Forelimb muscle (tissue), 1 donor: ENCODE measurements around the gene EFNA5. TPM values are rescaled to one million over a fixed set of nuclear protein-coding genes. Genes with fewer than 3 reads are reported as not detected.

ENCODE experiments used
- DNase-seq: peaks from one replicate; pipeline ENCODE4 v3.0.0-alpha.2; 2013; ENCODE audit warnings: low read depth
- polyA plus RNA-seq: library from polyadenylated mRNA; unstranded; fragments of 120-200 nt; gene quantifications from one replicate; pipeline ENCODE4 v1.2.1, GENCODE V29; 2013; ENCODE audit not compliant: insufficient read length

Gene EFNA5
- polyA plus RNA-seq, 1 donor: 3.0 TPM

GRCh38 chr5:107487056-107487542 is 183.6 kb downstream of the EFNA5 start:
- no peak for DNase-seq

GRCh38 chr5:107486489-107486888 is 184.2 kb downstream of the EFNA5 start:
- no peak for DNase-seq

- DNase-seq: no peak
Observed at GRCh38 chr5:107485184-107485583, 185.6 kb downstream of the EFNA5 start.

GRCh38 chr5:107484281-107484680 is 186.5 kb downstream of the EFNA5 start:
- DNase-seq: no peak

GRCh38 chr5:107483231-107484024 is 187.3 kb downstream of the EFNA5 start:
- DNase-seq: no peak

GRCh38 chr5:107478068-107478641 is 192.6 kb downstream of the EFNA5 start:
- no peak for DNase-seq

GRCh38 chr5:107477492-107477891 is 193.2 kb downstream of the EFNA5 start:
- DNase-seq: no peak

GRCh38 chr5:107476783-107477182 is 194.0 kb downstream of the EFNA5 start:
- no peak for DNase-seq

- DNase-seq: no peak
Observed at GRCh38 chr5:107474716-107475489, 195.8 kb downstream of the EFNA5 start.

- DNase-seq: no peak
Observed at GRCh38 chr5:107474361-107474715, 196.4 kb downstream of the EFNA5 start.

- DNase-seq: no peak
Observed at GRCh38 chr5:107472620-107473064, 198.1 kb downstream of the EFNA5 start.

GRCh38 chr5:107470295-107470582 is 200.5 kb downstream of the EFNA5 start:
- DNase-seq: no peak

- no peak for DNase-seq
Observed at GRCh38 chr5:107469485-107470294, 201.0 kb downstream of the EFNA5 start.

- DNase-seq: no peak
Observed at GRCh38 chr5:107469064-107469463, 201.7 kb downstream of the EFNA5 start.

- DNase-seq: no peak
Observed at GRCh38 chr5:107468276-107468675, 202.5 kb downstream of the EFNA5 start.

- DNase-seq: no peak
Observed at GRCh38 chr5:107467137-107467932, 203.4 kb downstream of the EFNA5 start.

- DNase-seq: no peak
Observed at GRCh38 chr5:107466233-107466769, 204.4 kb downstream of the EFNA5 start.

GRCh38 chr5:107464876-107465275 is 205.9 kb downstream of the EFNA5 start:
- DNase-seq: no peak

GRCh38 chr5:107464416-107464815 is 206.3 kb downstream of the EFNA5 start:
- no peak for DNase-seq

GRCh38 chr5:107463731-107464130 is 207.0 kb downstream of the EFNA5 start:
- no peak for DNase-seq

GRCh38 chr5:107461770-107462169 is 209.0 kb downstream of the EFNA5 start:
- no peak for DNase-seq
